Activated T-helper 2 cell treated with anti-CD3 and anti-CD28 coated beads, Interferon-gamma antibody, Interleukin-2, Interleukin-4, amounts not matched to agents 10 μg/mL and 5 μg/mL and 100 μg/mL, durations not matched to agents 14 hours and 24 hours and 36 hours (primary cell): Measurements from ENCODE around the gene MOB1A. TPM values are rescaled to one million over a fixed set of nuclear protein-coding genes. Genes with fewer than 3 reads are reported as not detected.
A peak's percentile ranks its signal among the peaks of the same experiment; 100 is the strongest.
"Not testable (repeated sequence)": the region's sequence is repeated elsewhere in the genome, so short reads cannot be mapped to it uniquely, and the experiment has no call there.

ENCODE experiments used
- DNase-seq: peaks from one replicate; pipeline ENCODE4 v3.0.0; 2021; ENCODE audit warnings: low spot score
- H3K27ac Mint-ChIP-seq: one replicate; pipeline ENCODE4 v1.8.0; 2021; ENCODE audit warnings: mixed read lengths
- H3K27me3 Mint-ChIP-seq: one replicate; pipeline ENCODE4 v1.8.0; 2021; ENCODE audit warnings: low read depth, mixed read lengths
- H3K36me3 Mint-ChIP-seq: one replicate; pipeline ENCODE4 v1.8.0; 2021; ENCODE audit warnings: low read depth, mixed read lengths
- H3K4me1 Mint-ChIP-seq: one replicate; pipeline ENCODE4 v1.8.0; 2021; ENCODE audit warnings: low read depth, mixed read lengths
- H3K4me3 Mint-ChIP-seq: one replicate; pipeline ENCODE4 v1.8.0; 2021; ENCODE audit warnings: low read depth, mild to moderate bottlenecking, moderate library complexity, mixed read lengths
- H3K9me3 Mint-ChIP-seq: one replicate; pipeline ENCODE4 v1.8.0; 2021; ENCODE audit warnings: mixed read lengths
- intact Hi-C: fragments of 100-400 bp; cut with micrococcal nuclease; formaldehyde crosslinking; loops from one replicate; pipeline ENCODE4 v1.15.1; 2023
- total RNA-seq: library from RNA; stranded (reverse); gene quantifications from 2 replicates; pipeline ENCODE4 v1.2.3, GENCODE V29; 2022

MOB1A gene
- 208 and 215 TPM in 2 replicates for total RNA-seq

- H3K36me3 Mint-ChIP-seq: peaks cover 28% of the 10 kb centered on the region
- H3K27ac Mint-ChIP-seq: peak within 1 kb of the TSS; percentile 81
- DNase-seq: peak; percentile 97
- intact Hi-C loops: loop anchor here (1.0 kb wide), 2 partner anchors 20 to 28 kb away; partner anchors contain the start of gene MTHFD2
- no peaks in the 10 kb centered on the region for H3K9me3 Mint-ChIP-seq
- H3K27me3 Mint-ChIP-seq: no peaks in the 10 kb centered on the region
- peak within 1 kb of the TSS; percentile 85 for H3K4me3 Mint-ChIP-seq
- H3K4me1 Mint-ChIP-seq: peaks cover 40% of the 10 kb centered on the region
These were observed at the start of gene MOB1A for GRCh38 chr2:74178211-74179062. TSS of gene MOB1A (minus strand) at chr2:74178879. CDS start at chr2:74178674, 205 bp downstream.

DNA sequence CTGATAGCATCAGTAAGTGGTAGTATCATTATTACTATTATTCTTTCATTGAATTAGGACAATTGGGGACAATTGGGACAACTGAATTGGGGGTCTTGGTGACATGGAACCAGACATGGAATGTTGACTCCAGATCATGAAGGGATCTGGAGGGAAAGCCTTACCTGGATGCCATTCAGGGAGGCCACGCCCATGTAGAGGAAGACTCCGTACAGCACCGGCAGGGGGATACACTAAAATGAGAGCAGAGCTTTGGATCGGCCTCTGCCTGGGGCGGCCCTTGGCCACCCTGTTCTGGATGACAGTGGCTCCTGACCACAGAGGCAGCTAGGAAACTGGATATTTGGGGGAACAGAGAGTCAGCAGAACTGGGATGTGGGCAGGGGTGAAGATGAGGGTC is 49.0 kb upstream of the MOB1A start:
- peaks cover 5% of the 10 kb centered on the region for H3K36me3 Mint-ChIP-seq
- no peak for DNase-seq
- H3K27me3 Mint-ChIP-seq: no peaks in the 10 kb centered on the region
- peaks cover 1% of the 10 kb centered on the region for H3K4me1 Mint-ChIP-seq
- intact Hi-C loops: no loop called here
- no peak overlapping the region for H3K27ac Mint-ChIP-seq
- H3K9me3 Mint-ChIP-seq: no peaks in the 10 kb centered on the region
- no peak overlapping the region for H3K4me3 Mint-ChIP-seq

DNA sequence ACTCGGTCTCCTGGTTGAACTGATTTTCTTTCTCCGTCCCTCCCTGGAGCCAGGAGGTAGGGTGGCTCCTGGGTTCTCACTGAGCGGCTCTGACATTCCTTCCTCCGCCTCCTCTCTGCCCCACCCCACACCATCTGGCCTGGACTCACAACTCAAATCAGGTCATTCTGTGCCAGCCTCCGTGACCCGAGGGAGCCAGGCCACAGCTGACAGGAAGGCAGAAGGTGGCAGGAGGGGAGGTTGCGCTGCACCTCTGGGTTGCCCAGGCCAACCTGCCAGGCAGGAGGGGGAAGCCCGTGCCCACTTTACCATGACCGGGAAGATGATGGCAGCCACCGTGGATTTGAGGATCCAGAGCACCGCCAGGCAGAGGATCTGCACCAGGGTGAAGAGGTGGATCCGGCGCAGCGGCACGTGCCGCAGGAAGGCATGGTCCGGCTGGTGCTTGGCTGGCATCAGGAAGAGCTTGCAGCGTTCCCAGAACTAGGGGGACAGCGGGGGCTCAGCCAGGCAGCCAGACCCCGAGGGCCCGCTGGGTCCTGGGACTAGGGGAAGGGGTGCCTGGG is 48.1 kb upstream of the MOB1A start:
- Mint-ChIP-seq H3K9me3 (no peaks in the 10 kb centered on the region), H3K4me3 (no peak overlapping the region), H3K27me3 (no peaks in the 10 kb centered on the region), H3K27ac (no peak overlapping the region), H3K4me1 (peaks cover 3% of the 10 kb centered on the region), H3K36me3 (peaks cover 9% of the 10 kb centered on the region)
- no peak for DNase-seq
- intact Hi-C loops: no loop called here

DNA sequence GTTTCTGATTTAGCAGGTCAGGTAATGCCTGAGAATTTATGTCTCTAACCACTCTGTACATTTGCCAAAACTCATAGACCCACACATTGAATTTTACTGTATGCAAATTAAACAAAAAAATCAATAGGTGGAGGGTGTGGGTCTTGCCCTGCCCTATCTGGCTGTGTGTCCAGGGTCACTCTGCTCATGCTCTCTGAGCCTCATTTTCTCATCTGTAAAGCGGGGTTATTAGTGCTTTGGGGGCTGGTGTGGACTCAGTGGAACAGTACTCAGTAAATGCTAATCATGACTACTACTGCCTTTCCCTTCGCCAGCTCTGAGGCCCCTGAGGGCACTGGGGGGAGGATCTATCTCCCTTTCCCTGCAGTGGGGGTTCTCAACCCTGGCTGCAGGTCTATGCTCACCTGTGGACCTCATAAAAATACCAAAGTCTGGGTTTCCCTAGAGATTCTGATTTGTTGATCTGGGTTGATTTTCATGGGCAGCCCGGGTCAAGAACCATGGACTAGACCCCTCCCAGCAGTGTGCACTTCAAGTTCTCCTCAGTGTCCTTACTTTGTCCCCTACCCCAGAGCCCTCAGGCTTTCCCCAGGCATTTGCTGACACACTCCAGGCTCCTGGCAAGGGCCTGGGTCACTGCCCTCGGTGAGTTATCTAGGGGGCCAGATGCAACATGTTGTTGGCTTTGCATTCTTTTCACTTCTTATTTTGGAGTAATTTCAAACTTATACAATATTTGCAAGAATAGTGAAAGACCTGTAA is 47.2 kb upstream of the MOB1A start:
- Mint-ChIP-seq H3K4me3 (no peak overlapping the region), H3K36me3 (peaks cover 16% of the 10 kb centered on the region), H3K27me3 (no peaks in the 10 kb centered on the region), H3K9me3 (no peaks in the 10 kb centered on the region), H3K27ac (peak overlapping the region; percentile 45), H3K4me1 (peaks cover 3% of the 10 kb centered on the region)
- intact Hi-C loops: no loop called here
- no peak for DNase-seq

DNA sequence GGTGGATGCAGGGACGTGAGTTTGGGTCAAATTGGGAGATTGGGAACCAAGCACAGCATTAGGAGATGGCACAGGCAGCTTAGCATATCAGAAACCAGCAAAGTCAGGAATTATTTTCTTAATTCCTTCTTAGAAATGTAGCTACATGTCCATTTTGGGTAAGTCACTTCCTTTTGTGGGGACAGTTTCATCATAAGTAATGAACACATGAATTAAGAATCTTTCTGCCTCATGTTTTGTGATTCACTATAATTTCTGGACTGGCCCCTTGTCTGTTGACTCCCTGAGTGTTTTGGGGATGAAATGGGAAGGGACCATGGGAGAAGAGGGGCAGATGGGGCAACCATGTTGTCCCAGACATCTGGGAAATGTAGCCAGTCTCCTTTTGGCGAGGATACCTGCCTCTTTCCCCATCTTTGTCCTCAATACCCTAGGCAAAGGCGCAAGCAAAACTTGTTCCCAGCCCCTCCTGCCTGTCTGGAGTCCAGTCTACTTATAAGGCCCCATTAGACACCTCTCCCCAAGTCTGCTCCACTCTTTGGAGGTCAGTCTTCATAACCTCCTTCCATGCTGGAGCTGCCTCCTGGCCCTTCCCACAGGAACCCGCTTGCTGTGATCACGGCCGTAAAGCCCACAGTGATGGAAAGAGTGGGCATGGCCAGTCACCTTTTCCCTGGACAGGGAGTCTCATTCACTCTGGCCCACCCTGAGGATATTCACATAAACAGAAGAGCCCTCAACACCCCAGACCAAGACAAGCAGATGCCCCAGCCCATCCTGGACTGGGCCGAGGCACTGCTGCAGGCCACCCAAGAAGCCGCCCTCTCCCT is 45.5 kb upstream of the MOB1A start:
- no peaks in the 10 kb centered on the region for H3K9me3 Mint-ChIP-seq
- H3K36me3 Mint-ChIP-seq: peaks cover 27% of the 10 kb centered on the region
- peaks cover 3% of the 10 kb centered on the region for H3K4me1 Mint-ChIP-seq
- no peak for DNase-seq
- H3K27ac Mint-ChIP-seq: peak overlapping the region; percentile 56
- intact Hi-C loops: no loop called here
- H3K4me3 Mint-ChIP-seq: no peak overlapping the region
- no peaks in the 10 kb centered on the region for H3K27me3 Mint-ChIP-seq

DNA sequence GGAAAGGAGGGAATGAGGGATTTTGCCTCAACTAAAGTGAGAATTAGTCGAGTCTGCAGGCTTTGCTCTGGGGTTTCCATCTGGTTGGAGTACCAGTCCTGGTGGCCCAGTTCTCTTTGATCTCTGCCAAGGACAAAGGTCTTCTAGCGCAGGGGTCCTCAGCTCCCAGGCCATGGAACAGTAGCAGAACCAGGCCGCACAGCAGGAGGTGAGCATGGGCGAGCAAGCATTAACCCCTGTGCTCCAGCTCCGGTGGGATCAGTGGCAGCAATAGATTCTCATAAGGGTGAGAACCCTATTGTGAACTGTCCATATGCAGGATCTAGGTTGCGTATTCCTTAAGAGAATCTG is 43.6 kb upstream of the MOB1A start:
- Mint-ChIP-seq H3K27me3 (no peaks in the 10 kb centered on the region), H3K4me3 (no peak overlapping the region), H3K9me3 (no peaks in the 10 kb centered on the region), H3K36me3 (peaks cover 43% of the 10 kb centered on the region), H3K27ac (no peak overlapping the region), H3K4me1 (peaks cover 7% of the 10 kb centered on the region)
- no peak for DNase-seq
- intact Hi-C loops: no loop called here

DNA sequence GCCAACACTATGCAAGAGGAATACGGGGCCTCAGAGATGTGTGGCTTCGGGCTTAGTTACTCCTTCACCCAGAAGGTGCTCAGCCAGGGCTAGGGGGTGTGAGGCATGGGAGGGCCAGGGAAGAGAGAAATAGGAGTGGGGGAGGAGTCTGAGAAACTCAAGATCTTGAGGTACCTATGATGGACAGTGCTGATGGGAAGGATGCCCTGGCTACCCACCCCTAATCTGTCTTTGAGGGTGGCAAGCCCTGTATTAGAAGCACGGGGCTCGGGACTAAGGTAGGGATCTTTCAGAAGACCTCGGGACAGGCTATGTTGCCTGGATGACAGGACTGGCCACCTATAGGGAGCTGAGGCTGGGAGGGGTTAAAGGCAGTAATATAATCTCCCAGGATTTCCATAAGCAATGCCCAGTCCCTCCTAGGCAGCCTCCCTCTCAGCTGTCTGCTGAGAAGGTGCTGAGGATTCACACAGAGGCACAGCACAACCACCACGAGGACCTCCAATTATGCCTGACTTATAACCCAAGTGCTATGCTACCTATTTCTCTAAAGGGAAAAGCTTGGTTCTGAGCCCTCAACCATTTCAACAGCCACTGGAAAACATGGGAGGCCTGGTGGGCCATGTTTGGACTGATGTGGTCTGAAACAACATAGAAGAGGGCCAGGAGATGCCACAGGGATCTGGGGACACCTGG is 43.1 kb upstream of the MOB1A start:
- intact Hi-C loops: no loop called here
- DNase-seq: no peak
- Mint-ChIP-seq H3K4me1 (peaks cover 7% of the 10 kb centered on the region), H3K9me3 (no peaks in the 10 kb centered on the region), H3K4me3 (no peak overlapping the region), H3K36me3 (peaks cover 48% of the 10 kb centered on the region), H3K27me3 (no peaks in the 10 kb centered on the region), H3K27ac (no peak overlapping the region)

- H3K27ac Mint-ChIP-seq: no peak overlapping the region
- H3K27me3 Mint-ChIP-seq: no peaks in the 10 kb centered on the region
- no peak overlapping the region for H3K4me3 Mint-ChIP-seq
- H3K4me1 Mint-ChIP-seq: peaks cover 8% of the 10 kb centered on the region
- intact Hi-C loops: no loop called here
- peaks cover 53% of the 10 kb centered on the region for H3K36me3 Mint-ChIP-seq
- no peaks in the 10 kb centered on the region for H3K9me3 Mint-ChIP-seq
- no peak for DNase-seq
These were observed 42.4 kb upstream of the MOB1A start for GRCh38 chr2:74221091-74221490.

- Mint-ChIP-seq H3K36me3 (peaks cover 61% of the 10 kb centered on the region), H3K9me3 (no peaks in the 10 kb centered on the region), H3K27ac (no peak overlapping the region), H3K4me1 (peaks cover 8% of the 10 kb centered on the region), H3K27me3 (no peaks in the 10 kb centered on the region), H3K4me3 (no peak overlapping the region)
- intact Hi-C loops: no loop called here
- no peak for DNase-seq
These were observed 41.3 kb upstream of the MOB1A start for GRCh38 chr2:74219846-74220486.

- no peak overlapping the region for H3K27ac Mint-ChIP-seq
- no peaks in the 10 kb centered on the region for H3K27me3 Mint-ChIP-seq
- H3K9me3 Mint-ChIP-seq: no peaks in the 10 kb centered on the region
- H3K4me1 Mint-ChIP-seq: peaks cover 5% of the 10 kb centered on the region
- H3K4me3 Mint-ChIP-seq: no peak overlapping the region
- peaks cover 81% of the 10 kb centered on the region for H3K36me3 Mint-ChIP-seq
- DNase-seq: no peak
- intact Hi-C loops: no loop called here
These were observed 38.0 kb upstream of the MOB1A start for GRCh38 chr2:74216642-74217041.

DNA sequence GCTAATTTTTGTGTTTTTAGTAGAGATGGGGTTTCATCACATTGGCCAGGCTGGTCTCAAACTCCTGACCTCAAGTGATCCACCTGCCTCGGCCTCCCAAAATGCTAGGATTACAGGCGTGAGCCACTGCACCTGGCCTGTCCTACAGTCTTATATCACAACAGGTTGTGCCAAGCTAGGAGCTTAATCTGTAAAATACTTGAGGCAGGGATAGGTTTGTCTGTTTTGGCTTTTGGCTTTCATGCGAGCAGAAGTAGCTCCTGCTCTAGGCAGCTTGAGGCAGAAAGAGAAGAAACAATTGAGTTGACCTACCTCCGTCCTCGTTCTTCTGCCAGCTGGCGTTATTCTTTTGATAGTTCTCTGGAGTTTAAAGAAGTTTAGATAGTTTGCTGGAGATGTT is 37.1 kb upstream of the MOB1A start:
- H3K36me3 Mint-ChIP-seq: peaks cover 83% of the 10 kb centered on the region
- H3K27ac Mint-ChIP-seq, H3K4me1 Mint-ChIP-seq, DNase-seq, H3K9me3 Mint-ChIP-seq, H3K27me3 Mint-ChIP-seq, intact Hi-C loops, H3K4me3 Mint-ChIP-seq: not testable (repeated sequence)
